Measurements from ENCODE around the gene UCK2.

UCK2 gene

GRCh38 chr1:165882168-165882837, 54.9 kb downstream of the UCK2 start:
- DNase-seq (ENCODE audit: low spot score): no peak

DNA sequence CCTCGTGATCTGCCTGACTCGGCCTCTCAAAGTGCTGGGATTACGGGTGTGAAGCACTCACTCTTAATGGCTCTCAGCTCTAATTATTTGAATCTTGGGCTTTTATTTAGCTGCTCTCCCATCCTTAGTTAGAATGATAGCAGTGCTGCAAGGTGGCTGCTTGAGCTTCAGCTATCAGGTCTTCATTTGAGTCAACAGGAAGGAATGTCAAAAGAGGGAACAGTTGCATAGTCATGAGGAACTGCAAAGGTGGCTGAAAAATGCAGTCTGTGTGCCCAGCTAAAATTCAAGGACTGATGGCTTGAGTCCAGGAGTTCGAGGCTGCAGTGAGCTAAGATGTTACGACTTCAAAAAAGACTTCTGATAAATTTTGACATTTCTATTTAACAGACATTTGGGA, 55.6 kb downstream of the UCK2 start:
- no peak for DNase-seq (ENCODE audit: low spot score)

DNA sequence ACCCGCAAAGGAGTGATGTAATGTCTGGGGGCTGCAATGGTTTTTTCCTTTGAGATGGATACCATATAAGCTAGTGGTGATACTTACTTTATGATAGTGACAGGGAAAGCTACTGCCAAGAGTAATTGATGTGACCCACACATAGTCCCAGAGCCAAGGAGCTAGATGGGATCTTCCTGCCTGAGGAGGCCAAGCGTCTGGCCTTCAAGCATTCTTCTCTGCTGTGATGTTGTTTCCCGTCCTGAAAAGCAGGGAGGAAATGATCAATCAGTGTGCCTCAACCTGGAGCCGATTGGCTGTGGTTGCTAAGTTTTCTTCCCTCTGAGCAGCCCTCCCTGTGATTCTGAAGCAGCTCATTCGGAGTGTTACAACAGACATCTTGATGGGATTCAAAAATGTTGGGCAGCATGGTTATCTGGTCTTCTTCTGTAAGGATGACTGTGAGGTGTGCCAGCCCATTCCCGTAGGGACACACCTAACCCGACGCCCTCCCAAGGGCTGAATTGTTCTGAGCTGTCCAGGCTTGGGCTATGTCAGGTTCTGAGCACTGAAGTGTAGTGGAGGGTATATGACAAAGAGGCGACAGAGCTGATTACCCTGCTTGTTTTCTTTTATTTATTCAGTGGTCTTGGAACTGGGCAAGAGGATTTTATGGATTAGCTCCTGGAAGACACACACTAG, 56.7 kb downstream of the UCK2 start:
- DNase-seq (ENCODE audit: low spot score): no peak

DNA sequence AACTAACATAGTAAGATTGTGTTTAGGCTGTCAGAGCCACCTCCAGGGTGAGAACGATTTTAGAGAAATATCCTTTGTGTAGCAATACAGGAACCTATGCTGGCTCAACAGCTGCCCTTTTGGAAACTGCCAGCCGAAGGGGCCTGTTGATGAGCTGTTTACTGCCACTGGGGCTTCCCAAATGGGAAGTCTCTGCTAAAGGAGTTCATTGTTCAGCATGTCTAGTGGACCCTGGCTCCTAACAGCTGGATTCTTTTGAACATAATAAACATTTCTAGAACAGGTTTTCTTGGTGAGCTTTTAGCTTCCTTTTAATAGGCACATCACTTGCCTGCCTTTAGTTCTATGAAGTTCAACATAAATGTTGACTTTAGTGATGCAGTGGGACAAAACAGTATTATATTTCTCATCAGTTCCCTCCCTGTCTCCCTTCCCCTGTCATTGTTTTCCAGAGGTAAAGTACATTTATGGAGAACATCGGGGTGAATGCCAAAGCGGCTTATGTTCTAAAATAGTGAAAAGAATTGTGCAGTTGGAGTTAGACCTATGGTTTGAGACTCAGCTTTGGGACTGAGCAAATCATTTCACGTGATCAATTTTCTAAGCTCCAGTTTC, 57.4 kb downstream of the UCK2 start:
- no peak for DNase-seq (ENCODE audit: low spot score)

GRCh38 chr1:165885305-165885694, 57.9 kb downstream of the UCK2 start:
- DNase-seq (ENCODE audit: low spot score): no peak

DNA sequence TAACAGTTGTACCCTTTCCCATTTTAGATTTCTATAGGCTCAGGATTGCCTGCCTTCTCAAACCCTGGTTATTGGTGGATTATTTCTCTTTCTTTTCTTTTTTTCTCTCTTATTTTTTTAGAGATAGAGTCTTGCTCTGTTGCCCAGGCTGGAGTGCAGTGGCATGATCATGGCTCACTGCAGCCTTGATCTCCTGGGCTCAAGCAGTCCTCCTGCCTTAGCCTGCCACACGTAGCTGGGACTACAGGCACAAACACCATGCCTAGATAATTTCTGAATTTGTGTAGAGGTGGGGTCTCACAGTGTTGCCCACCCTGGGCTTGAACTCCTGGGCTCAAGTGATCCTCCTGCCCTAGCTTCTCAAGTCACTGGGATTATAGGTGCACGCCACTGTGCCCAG, 58.8 kb downstream of the UCK2 start:
- DNase-seq (ENCODE audit: low spot score): no peak

GRCh38 chr1:165886983-165887382, 59.6 kb downstream of the UCK2 start:
- DNase-seq (ENCODE audit: low spot score): no peak

GRCh38 chr1:165887877-165888551, 60.6 kb downstream of the UCK2 start:
- DNase-seq (ENCODE audit: low spot score): no peak

DNA sequence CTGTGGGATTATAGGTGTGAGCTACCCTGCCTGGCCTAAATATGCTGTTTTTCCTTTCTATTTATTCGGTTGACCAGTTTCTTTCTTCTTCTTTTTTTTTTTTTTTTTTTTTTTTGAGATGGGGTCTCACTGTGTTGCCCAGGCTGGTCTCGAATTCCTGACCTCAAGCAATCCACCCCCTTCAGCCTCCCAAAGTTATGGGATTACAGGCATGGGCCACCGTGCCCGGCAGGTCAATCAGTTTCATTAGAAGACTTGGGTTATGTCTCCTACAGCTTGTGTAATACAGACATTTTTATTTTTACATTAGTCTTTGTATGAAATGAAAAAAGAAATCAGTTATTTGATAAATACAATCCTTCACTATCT, 61.1 kb downstream of the UCK2 start:
- DNase-seq (ENCODE audit: low spot score): no peak

DNA sequence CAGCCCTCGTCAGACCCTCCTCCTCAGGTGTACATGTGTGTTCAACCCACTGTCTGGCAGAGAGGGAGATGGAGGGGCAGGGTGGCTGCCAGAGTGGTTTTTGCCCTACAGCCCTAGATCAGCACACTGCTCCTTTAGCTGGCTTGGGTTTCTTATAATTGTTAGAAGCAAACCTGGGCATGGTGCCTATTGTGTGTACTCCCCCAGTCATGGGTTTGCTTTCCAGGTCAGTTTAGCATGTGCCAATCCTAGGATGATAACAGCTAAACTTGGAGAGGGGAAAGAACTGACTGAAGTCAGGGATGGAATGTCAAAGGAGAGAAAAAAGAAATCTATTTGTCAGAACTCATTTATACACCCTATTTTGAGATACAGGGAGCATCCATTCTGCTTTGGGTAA, 63.3 kb downstream of the UCK2 start:
- no peak for DNase-seq (ENCODE audit: low spot score)

DNA sequence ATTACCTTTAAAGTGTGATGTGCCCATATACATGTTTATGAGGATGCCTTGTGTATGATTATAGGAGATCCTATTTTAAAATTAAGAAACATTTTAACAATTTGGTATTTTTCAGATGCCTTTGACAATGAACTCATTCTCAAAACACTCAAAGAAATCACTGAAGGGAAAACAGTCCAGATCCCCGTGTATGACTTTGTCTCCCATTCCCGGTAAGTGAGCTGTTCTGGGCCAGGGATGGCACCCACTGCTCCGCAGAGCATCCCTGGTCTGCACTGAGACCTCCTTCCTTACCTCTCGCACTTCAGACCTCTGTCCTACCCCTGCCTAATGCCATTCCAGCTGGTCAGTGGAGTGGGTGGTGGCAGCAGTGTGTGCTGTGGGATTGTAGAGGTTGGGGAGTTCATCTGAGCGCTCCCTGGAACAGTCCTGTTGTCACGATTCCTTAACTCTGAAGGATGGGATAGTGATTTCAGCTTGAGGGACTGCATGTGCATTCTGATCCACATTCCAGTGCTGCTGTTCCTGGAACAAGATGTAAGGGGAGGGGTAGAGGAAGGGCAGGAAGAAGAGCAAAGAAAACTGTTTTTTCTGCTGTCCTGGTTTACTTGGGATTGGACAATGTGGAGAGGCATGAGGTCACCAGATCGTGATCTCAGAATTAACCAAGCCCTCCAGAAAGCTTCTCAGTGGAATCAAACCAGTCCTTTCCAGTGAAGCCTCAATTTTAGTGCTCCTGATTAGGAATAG, 63.9 kb downstream of the UCK2 start:
- no peak for DNase-seq (ENCODE audit: low spot score)

GRCh38 chr1:165892935-165893334, 65.5 kb downstream of the UCK2 start:
- no peak for DNase-seq (ENCODE audit: low spot score)

DNA sequence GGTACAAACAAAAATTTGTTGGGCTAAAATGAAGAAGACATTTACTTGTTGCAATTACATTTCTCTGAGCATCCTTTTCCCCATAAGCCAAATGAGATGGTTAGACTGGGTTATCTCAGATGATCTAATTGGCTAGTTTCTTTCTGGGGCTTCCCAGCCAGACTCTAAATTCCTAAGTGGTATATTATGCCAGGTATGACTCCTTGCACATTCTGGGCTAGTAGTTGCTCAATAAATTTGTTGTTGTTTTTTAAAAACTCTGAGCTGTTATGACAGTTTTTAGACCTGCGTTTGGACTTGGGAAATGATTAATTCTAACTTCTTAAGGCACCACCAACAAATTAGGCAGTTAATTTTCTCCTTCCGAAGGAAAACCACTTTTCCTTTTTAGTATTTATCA, 66.1 kb downstream of the UCK2 start:
- DNase-seq (ENCODE audit: low spot score): no peak

- no peak for DNase-seq (ENCODE audit: low spot score)
Observed at GRCh38 chr1:165894591-165894990, 67.2 kb downstream of the UCK2 start.

- peak; percentile 63 for DNase-seq (ENCODE audit: low spot score)
Observed at GRCh38 chr1:165895451-165895871, 68.0 kb downstream of the UCK2 start.

- DNase-seq (ENCODE audit: low spot score): peak; percentile 87
Observed at GRCh38 chr1:165896277-165896676, 68.9 kb downstream of the UCK2 start.

DNA sequence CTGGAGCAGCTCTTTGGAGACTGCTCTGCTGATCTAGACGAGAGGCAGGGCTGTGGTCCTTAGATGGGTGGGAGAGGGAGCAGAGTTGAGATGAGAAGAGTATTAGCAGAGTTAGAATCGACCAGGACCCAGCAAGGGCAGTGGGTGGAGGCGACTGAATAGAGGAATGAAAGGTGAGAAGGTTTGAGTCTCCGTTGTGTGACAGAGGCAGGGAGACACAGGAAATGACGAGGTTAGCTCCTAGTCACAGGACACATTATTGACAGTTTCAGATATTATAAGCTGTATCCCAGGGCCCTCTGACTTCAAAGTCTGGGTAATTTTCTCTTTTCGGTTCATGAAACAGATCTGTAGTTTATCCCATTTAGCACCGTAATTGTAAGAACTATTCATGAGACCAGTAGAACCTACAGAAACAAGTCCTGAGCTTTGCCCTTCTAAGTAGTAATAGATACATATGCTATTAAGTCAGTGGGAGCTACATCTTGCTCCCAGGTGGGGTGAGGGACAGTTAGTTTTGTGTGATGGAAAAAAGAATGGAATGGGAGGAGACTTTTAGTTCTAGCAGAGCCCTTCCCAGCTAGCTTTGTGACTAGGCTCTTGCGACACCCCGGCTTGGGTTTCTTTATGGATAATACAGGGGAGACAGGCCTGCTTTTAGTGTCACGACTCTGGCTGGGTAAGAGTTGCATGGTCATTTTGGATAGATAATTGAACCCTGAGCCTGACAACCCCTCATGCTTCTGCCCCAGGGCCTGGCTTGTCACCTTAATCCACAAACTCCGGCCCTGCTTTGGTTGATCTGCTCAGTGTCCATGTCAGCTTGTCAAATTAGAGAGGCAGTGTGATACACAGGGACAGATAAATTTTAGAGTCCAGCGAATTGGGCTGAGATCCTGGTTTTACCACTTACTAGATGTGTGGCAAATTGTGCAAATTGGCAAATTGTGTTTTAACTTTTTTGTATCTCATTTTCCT, 70.2 kb downstream of the UCK2 start:
- DNase-seq (ENCODE audit: low spot score): peak; percentile 40

GRCh38 chr1:165898837-165899236, 71.4 kb downstream of the UCK2 start:
- peak; percentile 96 for DNase-seq (ENCODE audit: low spot score)

DNA sequence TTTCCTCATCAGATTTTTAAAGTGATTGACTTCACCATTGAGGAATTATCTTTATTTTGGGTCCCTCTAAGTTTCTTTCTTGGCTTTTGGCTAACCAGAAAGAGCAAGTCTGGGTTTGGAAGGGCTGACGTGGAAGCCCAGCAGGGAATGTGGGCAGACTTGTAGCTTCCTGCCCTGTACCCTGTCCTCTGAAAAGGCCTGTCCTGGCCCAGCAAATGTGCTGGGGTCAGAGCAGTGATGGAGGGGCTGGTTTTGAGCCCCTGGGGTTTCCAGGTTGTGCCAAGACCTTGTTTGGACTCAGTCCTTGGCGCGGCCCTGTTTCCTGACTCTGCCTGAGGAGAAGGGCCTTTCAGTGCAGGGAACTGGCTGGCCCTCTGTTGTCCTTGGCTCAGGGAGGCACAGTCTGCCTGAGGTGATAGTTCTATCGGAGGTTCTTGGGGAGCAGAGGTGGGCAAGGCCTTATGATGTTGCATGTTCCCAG, 72.1 kb downstream of the UCK2 start:
- DNase-seq (ENCODE audit: low spot score): no peak

- DNase-seq (ENCODE audit: low spot score): no peak
Observed at GRCh38 chr1:165900576-165901380, 73.4 kb downstream of the UCK2 start.

Measured in AG08395 (cell line).